Kidney epithelial cell (primary cell): ENCODE measurements around the gene GALNT7. TPM values are rescaled to one million over a fixed set of nuclear protein-coding genes. Genes with fewer than 3 reads are reported as not detected.
"Not testable (repeated sequence)": the region's sequence is repeated elsewhere in the genome, so short reads cannot be mapped to it uniquely, and the experiment has no call there.

Experiments used
- DNase-seq: peaks from one replicate; pipeline ENCODE4 v3.0.0-alpha.2; 2010; ENCODE audit warnings: low read depth
- H3K27me3 ChIP-seq: 2 replicates; pipeline ENCODE4 v1.6.0; 2011; ENCODE audit warnings: low read length; ENCODE audit not compliant: control insufficient read depth, insufficient read depth
- H3K36me3 ChIP-seq: 2 replicates; pipeline ENCODE4 v1.5.1; 2011; ENCODE audit warnings: low read length; ENCODE audit not compliant: control insufficient read depth, insufficient read depth
- H3K4me3 ChIP-seq: 2 replicates; pipeline ENCODE4 v1.5.1; 2011; ENCODE audit warnings: low read depth, mild to moderate bottlenecking, control low read depth, low read length
- total RNA-seq: library from RNA; depleted of rRNA; stranded (reverse); fragments of >200 nt; gene quantifications from 2 replicates; pipeline ENCODE4 v1.2.3, GENCODE V29; 2015
- TF ChIP-seq, protein P1 (sequence below): IDR thresholded peaks from 2 replicates; pipeline ENCODE4 v1.5.1; 2011; ENCODE audit warnings: mild to moderate bottlenecking, moderate library complexity, low read length, control low read depth, inconsistent platforms; ENCODE audit not compliant: insufficient read depth, poor library complexity, severe bottlenecking

The GALNT7 gene
- total RNA-seq, 1 donor from 2014 or later, result 46.6 TPM

DNA sequence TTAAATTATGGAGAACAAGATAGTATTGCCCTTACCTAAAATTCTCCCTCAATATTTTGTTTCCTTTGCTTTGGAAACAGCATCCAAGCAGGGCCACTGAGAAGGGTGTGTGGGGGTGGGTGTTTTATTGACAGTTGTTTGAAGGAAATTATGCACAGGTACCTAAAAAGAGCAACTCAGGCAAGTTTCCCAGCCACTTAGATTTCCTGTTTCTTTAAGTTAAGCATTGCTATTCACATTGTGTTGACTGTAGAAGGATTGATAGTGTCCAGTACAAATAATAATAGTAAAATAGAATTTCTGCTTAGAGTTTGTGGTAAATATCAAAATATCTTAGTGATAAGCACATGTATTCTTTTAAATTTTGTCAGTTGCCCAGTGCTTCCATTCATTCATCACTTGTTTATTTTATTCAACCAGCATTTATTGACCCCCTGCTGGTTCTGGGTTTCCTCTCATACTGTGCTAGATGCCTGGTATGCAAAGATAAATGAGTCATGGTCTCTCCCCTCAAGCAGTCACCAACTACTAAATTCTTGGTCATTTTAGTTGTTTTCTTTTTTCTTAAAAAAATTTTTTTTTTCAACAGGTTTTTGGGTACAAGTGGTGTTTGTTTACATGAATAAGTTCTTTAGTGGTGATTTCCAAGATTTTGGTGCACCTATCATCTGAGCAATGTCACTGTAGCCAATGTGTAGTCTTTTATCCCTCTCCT is 50.0 kb downstream of the GALNT7 start:
- H3K36me3 ChIP-seq, result no peaks in the 10 kb centered on the region
- no peak for DNase-seq

DNA sequence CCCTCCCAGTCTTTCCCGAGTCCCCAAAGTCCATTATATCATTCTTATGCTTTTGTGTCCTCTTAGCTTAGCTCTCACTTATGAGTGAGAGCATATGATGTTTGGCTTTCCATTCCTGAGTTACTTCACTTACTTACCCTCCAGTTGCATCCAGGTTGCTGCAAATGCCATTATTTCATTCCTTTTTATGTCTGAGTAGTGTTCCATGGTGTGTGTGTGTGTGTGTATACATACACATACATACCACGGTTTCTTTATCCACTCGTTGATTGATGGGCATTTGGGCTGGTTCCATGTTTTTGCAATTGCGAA is 50.5 kb downstream of the GALNT7 start:
- not testable (repeated sequence) for H3K36me3 ChIP-seq, DNase-seq, H3K4me3 ChIP-seq, H3K27me3 ChIP-seq

More for the DNA sequence above, 50.0 kb downstream of the GALNT7 start:
- H3K4me3 ChIP-seq, result no peak overlapping the region
- no peaks in the 10 kb centered on the region for H3K27me3 ChIP-seq
- TF ChIP-seq, protein P1, sequence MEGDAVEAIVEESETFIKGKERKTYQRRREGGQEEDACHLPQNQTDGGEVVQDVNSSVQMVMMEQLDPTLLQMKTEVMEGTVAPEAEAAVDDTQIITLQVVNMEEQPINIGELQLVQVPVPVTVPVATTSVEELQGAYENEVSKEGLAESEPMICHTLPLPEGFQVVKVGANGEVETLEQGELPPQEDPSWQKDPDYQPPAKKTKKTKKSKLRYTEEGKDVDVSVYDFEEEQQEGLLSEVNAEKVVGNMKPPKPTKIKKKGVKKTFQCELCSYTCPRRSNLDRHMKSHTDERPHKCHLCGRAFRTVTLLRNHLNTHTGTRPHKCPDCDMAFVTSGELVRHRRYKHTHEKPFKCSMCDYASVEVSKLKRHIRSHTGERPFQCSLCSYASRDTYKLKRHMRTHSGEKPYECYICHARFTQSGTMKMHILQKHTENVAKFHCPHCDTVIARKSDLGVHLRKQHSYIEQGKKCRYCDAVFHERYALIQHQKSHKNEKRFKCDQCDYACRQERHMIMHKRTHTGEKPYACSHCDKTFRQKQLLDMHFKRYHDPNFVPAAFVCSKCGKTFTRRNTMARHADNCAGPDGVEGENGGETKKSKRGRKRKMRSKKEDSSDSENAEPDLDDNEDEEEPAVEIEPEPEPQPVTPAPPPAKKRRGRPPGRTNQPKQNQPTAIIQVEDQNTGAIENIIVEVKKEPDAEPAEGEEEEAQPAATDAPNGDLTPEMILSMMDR, result no peak

DNA sequence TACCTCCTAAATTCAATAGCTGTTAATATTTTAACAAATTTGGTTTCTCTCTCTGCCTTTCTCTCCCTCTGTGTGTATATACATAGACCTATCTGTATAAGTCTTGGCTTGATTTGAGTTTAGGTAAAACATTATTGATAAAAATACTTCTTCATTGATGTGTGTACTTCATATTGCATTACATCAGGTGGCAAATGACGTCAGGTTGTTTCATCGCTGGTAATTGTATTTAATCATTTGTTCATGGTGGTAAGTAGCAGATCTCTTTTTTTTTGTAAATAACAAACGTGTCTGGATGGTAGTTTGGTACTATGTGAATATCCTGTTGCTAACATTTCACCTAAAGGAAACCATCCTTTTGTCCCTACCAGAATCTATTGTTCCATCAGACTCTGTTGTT is 55.1 kb downstream of the GALNT7 start:
- Histone ChIP-seq H3K27me3 (no peaks in the 10 kb centered on the region), H3K4me3 (no peak overlapping the region), H3K36me3 (no peaks in the 10 kb centered on the region)
- no peak for DNase-seq
- TF ChIP-seq, protein P1, result no peak

DNA sequence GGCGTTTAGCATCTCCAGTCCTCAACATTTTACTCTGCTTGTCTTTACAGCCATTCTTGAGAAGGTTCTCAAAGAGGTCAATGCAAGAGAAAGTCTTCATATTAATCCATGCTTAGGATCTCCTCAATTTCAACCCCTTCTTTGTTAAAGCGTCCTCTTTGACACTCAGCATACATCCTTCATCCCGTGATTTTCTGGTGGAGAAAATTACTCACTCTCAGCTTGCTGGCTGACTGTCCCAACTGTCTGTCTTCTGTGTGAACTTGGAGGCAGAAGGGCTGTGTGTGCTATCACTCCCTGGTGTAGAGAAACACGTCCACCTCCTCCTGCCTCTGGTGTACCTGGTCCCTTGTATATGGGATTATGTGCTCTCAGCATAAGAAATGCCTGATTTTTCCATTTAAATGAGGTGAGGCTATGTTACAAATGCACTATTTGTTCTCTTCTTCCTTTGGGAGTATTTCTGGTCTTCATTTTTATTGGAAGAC is 57.8 kb downstream of the GALNT7 start:
- Histone ChIP-seq H3K4me3 (no peak overlapping the region), H3K36me3 (no peaks in the 10 kb centered on the region), H3K27me3 (no peaks in the 10 kb centered on the region)
- TF ChIP-seq, protein P1, result no peak
- DNase-seq, result no peak

DNA sequence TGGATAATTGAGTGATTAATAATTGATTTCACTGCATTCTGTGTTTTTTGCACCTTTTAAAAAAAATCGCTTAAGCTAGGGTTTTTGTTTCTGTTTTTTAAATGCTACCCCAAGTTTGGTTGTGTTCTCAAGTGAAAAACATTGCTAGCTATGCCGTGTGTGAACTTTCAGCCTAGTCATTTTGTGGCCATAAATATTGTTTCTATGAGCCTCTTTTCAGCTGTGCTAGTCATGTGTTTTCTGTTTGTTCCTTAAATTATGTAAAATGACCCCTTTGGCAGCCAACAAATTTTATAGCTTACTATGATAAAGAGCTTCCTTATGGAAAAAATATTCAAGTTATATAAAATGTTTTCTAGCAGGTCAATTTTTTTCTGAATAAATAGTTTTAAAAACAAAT is 59.1 kb downstream of the GALNT7 start:
- H3K4me3 ChIP-seq, result no peak overlapping the region
- no peak for DNase-seq
- H3K27me3 ChIP-seq, result no peaks in the 10 kb centered on the region
- TF ChIP-seq, protein P1, result no peak
- no peaks in the 10 kb centered on the region for H3K36me3 ChIP-seq

DNA sequence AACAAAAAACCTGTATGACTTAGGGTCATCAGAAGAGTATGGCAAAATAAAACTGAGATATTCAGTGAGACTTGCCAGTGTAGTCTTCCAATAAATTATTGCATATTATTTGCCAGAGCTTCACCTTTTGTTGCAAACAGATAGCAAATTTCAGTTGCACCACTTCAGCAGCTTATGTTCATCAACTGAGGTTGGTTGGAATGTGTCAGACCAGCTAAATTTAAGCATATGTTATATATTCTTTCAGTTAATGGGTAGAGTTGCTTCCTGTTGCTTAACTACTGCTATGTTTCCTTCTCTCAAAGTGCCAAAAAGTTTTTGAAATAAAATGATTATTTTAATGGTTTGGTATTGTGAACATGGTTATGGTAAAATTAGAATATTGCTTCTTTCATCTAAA is 61.5 kb downstream of the GALNT7 start:
- no peak for DNase-seq
- Histone ChIP-seq H3K4me3 (no peak overlapping the region), H3K27me3 (no peaks in the 10 kb centered on the region), H3K36me3 (no peaks in the 10 kb centered on the region)
- TF ChIP-seq, protein P1, result no peak
